ENCODE data around the gene BICC1. TPM values are rescaled to one million over a fixed set of nuclear protein-coding genes. Genes with fewer than 3 reads are reported as not detected.

BICC1 gene
- total and polyA plus RNA-seq, 2 of the 13 experiments (the other 11 are each of a cell fraction or from before 2014, with no cell fraction given): 0.18 to 1.5 TPM

GRCh38 chr10:58618158-58618676 is 105.5 kb downstream of the BICC1 start:
- FAIRE-seq (no peak), ATAC-seq (no peak), DNase-seq (ENCODE audit: low spot score) (no peak)
- Histone ChIP-seq H2AFZ (ENCODE audit: low read length) (no peak overlapping the region), H3K36me3 (replicated peaks in 1 of 2; ENCODE audit: control insufficient read depth in 1 of 2, insufficient read depth in 2 of 2, low read length in 2 of 2) (no peaks in the 10 kb centered on the region), H3K4me3 (replicated peaks in 1 of 3; ENCODE audit: insufficient read depth in 1 of 3, low read depth in 2 of 3, low read length in 3 of 3) (no peak overlapping the region), H4K20me1 (ENCODE audit: insufficient read depth, low read length) (no peaks in the 10 kb centered on the region), H3K27ac (ENCODE audit: extremely low read length, insufficient read depth, low read length) (no peak overlapping the region), H3K27me3 (ENCODE audit: control insufficient read depth in 1 of 2, insufficient read depth in 2 of 2, low read length in 2 of 2) (no peaks in the 10 kb centered on the region), H3K4me1 (ENCODE audit: insufficient read depth, low read length) (no peaks in the 10 kb centered on the region), H3K79me2 (ENCODE audit: insufficient read depth, low read length) (no peaks in the 10 kb centered on the region), H3K9ac (ENCODE audit: insufficient read depth, low read depth, low read length) (no peak overlapping the region), H3K9me3 (ENCODE audit: low read length) (no peaks in the 10 kb centered on the region), H3K4me2 (ENCODE audit: low read depth, low read length) (no peak overlapping the region)
- in situ Hi-C loops (cut with HindIII; ENCODE audit: extremely low pct_ligation_motif_present, low pct_unique_long_range_greater_than_20kb) (no loop called here), intact Hi-C loops (cut with micrococcal nuclease; ENCODE audit: unreplicated experiment) (no loop called here)
- POLR2A ChIA-PET: no interaction called here
- TF ChIP-seq ZNF280B (CRISPR knock-in tag; IDR thresholded peaks at IDR 0.05; ENCODE audit: borderline replicate concordance): no peak
- TF ChIP-seq ZNF138 (CRISPR knock-in tag; IDR thresholded peaks at IDR 0.05; ENCODE audit: low read depth): no peak
- TF ChIP-seq MTA1 (CRISPR knock-in tag; IDR thresholded peaks at IDR 0.05; ENCODE audit: borderline replicate concordance): no peak
- no peak for TF ChIP-seq SOX13 (IDR thresholded peaks at IDR 0.05)
- TF ChIP-seq SOX13 (CRISPR knock-in tag; conservative IDR thresholded peaks at IDR 0.05 in 1 of 2, IDR thresholded peaks at IDR 0.05 in 1 of 2): no peak
- no peak for TF ChIP-seq MTERF4 (CRISPR knock-in tag; IDR thresholded peaks at IDR 0.05)
- TF ChIP-seq GMEB2 (CRISPR knock-in tag; IDR thresholded peaks at IDR 0.05; ENCODE audit: low read depth): no peak
- no peak for TF ChIP-seq KAT2B (IDR thresholded peaks at IDR 0.05; ENCODE audit: borderline replicate concordance, low read depth, low read length)
- TF ChIP-seq ZNF839 (CRISPR knock-in tag; IDR thresholded peaks at IDR 0.05; ENCODE audit: borderline replicate concordance): no peak
- no TSS peak for BruUV-seq (replicated peaks)
- WGBS (ENCODE audit: low lambda C conversion rate): 95% methylated on average over 14 of the region's 14 CpGs
- CTCF ChIA-PET (ENCODE audit: low intra/inter-chr PET ratio, low total read pairs): no interaction called here
